Measurements from ENCODE around the gene TMEM106A.
"Not testable (repeated sequence)": the region's sequence is repeated elsewhere in the genome, so short reads cannot be mapped to it uniquely, and the experiment has no call there.

Gene TMEM106A

DNA sequence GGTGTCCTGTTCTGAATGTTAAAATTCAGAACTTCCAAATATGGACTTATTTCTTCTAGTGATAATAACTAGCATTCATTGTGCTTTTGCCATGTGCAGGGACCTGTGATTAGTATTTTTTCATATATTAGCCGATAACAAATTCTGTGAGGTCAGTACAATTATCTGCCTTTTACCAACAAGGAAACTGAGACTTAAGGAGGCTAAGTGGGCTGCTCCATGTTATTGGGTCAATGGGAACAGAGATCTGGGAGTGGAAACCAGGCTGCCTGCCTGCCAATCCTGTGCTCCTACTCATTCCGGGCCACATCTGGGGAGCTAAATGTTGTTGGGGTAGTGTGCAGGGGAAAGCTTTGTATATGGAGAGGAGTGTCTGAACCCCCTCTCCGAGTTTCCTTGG is 3.7 kb downstream of the TMEM106A start:
- DNase-seq (ENCODE audit: low read depth): no peak

DNA sequence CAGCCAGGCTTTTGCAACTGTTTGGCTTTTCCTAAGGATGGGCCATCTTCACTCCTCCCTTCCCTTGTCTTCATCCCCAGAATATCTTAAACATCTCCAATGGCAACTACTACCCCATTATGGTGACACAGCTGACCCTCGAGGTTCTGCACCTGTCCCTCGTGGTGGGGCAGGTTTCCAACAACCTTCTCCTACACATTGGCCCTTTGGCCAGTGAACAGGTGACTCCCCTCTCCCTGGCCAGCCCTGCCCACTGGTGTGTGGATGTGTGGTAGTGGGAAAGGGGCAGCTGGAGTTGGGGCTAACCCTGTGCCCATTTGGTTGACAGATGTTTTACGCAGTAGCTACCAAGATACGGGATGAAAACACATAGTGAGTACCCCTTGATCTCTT is 4.7 kb downstream of the TMEM106A start:
- DNase-seq (ENCODE audit: low read depth): no peak

DNA sequence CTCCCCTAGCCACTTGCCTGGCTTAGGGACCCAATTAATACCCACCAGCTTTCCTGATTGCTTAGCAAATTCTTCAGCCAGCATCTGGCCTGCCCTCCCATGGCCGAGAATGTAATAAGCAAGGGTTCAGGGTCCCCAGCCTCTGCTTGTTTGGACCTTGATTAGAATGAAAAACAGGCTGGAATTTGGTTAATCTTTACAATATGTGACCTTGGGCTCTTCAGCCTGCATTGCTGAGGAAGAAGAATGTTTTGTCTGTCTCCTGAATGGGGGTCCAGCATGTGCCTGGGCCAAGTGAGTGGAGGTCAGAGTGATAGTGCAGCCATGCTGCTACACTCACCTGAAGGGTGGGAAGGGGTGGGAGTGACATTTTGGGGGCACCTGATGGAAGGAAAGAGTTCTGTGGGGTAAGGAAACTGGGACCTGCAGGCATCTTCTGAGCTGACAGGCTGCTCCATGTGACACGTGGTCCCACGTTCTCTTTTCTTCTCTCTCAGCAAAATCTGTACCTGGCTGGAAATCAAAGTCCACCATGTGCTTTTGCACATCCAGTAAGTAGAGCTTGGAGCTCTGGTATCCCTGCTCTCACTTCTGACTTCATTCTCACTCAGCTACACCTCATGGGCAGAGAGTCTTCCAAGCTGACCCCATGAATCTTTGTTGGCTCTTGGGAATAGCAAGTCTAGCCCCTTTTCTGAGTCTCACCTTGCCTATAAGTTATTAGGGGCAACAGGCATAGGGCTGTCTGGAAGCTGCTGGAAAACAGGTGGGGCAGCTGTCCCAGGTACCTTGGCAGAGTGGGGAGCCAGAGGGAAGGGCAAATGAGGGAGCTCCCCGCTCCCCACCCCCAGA is 5.3 kb downstream of the TMEM106A start:
- no peak for DNase-seq (ENCODE audit: low read depth)

DNA sequence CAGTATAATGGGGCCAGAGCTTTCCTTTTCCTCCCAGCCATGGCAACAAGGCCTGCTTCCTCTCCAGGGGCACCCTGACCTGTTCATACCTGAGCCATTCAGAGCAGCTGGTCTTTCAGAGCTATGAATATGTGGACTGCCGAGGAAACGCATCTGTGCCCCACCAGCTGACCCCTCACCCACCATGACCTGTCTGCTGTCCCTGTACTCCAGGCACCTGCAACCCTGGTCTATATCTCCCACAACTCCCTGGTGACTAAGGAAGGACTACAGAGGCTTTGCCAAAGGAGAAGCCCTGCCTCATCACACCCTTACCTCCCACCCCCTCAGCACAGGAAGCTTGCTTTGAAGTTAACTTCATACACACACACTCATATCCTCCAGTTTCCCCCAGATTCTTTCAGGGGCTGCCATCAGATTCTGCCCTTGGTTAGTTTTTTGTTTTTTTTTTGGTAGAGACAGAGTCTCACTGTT is 6.0 kb downstream of the TMEM106A start:
- no peak for DNase-seq (ENCODE audit: low read depth)

DNA sequence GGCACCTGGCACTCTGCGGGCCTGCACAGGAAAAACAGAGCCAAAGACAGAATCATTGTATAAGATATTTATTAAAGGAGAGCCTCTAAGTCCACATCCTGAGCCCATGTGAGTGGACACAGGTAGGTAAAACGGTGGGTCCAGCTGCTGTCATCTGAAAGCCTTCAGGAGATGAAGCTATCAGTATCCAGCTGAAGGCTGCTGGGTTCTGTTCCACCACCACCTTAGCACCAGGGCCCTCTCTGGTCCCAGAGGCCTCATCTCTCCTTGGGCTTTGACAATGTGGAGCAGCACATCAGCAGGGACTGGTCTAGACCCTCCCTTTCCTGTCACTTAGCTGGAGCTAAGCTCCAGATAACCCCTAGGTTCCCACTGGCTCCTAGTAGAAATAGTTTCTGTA is 7.3 kb downstream of the TMEM106A start:
- DNase-seq (ENCODE audit: low read depth): no peak

DNA sequence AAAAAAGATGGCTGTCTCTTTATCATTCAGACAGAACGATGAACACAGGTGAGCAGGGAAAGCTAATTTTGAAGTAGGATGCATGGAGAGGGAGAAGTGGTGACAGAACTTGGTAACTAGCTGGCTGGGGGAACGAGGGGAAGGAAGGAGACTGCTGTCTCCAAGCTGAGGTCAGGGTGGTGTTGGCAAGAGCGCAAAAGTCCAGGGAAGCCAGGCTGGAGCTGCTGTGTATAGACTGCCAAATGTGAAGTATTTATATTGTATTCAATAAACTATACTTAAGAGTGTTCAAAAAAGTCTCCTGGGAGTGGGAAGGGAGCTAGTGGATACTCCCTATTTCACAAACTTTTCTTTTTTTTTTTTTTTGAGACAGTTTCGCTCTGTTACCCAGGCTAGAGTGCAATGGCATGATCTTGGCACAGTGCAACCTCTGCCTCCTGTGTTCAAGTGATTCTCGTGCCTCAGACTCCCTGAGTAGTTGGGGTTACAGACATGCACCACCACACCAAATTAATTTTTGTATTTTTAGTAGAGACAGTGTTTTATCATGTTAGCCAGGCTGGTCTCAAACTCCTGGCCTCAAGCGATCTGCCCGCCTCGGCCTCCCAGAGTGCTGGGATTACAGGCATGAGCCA is 8.2 kb downstream of the TMEM106A start:
- no peak for DNase-seq (ENCODE audit: low read depth)

DNA sequence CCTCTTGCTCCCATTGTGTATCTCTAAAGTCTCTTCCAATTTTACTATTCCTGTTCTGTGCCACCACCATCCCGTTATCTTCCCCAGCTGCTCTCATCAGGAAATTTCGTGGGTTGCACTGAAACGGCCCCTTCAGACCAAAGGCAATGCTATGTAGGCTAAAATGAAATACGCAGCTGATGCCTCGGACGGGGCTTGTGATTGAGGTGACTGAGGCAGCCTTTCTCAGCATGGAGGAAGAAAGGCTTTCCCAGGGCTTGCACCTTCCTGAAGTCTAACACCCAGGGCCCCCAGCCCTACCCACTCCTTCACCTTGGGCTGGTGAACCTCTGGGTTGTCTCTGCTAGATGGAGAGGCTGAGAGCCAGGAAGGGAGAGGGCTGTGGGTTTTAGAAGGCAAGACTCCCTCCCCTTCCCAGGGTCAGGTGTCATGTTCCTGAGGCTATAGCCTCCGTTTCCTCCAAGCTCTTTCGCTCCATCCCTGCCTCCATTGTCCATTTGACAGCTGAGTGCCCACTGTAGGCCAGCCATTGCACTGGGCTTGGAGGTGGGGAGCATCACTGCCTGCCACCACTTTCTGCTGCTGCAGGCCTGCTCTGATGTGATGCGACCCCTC is 8.9 kb downstream of the TMEM106A start:
- DNase-seq (ENCODE audit: low read depth): no peak

DNA sequence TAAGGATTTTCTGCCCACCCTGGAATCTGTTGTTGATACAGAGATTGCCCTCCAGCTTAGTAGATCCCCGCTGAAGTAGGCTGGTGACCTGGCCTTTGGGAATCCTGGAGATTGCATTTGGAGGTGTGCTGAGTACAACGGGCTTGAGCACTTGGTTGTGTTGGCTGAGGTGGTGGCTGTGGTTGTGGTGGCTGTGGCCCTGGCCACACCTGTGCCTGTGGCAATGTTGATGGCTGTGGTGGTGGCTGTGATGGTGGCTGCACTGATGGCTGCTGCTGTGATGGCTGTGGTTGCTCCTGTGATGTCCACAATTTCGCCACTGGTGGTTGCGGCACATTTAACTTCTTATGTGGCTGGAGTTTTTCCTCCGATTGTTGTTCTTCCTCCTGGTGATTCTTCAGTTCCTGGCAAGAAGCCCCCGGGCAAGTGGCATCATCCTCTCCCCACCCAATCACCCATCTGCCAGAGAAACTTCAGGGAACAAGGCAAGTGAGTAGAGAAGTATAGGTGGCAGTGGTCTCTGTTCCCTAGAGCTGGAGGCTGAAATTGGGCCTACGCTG is 12.6 kb downstream of the TMEM106A start:
- DNase-seq (ENCODE audit: low read depth): no peak

DNA sequence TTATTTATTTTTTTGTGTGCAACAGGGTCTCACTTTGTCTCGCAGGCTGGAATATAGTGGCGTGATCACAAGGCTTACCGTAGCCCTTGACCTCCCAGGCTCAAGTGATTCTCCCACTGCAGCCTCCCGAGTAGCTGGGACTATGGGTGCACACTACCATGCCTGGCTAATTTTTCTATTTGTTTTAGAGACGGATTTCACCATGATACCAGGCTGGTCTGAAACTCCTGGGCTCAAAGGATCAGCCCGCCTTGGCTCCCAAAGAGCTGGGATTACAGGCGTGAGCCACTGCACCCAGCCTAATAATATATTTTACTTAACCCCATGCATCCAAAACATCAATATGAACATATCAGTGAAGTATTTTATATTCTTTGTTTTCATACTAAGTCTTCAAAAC is 14.7 kb downstream of the TMEM106A start:
- no peak for DNase-seq (ENCODE audit: low read depth)

DNA sequence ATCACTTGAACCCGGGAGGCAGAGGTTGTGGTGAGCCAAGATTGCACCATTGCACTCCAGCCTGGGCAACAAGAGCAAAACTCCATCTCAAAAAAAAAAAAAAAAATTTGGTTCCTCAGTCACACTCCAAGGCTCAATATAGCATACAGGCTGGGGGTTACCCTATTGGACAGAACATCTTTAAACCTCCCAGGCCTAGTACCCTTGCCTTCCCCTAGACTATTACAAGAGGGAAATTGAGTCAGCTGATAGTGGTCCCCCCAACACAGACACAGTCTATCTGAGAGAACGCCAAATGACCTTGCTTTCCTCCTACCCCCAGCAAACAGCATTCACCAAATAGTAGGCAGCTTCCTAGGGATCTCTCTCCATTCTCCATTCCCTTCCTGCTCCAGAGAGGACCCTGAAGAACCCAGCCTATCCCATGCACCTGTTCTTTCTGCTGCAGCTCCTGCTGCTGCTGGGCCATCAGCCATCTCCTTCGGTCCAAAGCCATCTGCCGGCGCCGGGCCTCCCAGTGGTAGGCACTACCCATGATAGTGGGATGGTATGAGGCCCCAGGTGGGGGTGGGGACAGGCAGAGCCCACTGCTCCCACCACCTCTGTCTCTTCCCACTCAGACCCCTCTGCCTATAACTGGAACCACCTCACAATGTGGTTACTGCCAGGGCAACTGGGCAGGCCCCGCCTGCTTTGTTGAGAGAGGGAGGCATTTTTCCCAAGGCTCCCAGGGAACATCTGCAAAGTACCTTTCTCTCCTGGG is 16.5 kb downstream of the TMEM106A start, which contains the start of gene CCDC200:
TSS of gene CCDC200 (minus strand) at position 604 of the 763 bp plus-strand sequence. CDS start at position 535, 69 bp downstream.
- DNase-seq (ENCODE audit: low read depth): not testable (repeated sequence)

DNA sequence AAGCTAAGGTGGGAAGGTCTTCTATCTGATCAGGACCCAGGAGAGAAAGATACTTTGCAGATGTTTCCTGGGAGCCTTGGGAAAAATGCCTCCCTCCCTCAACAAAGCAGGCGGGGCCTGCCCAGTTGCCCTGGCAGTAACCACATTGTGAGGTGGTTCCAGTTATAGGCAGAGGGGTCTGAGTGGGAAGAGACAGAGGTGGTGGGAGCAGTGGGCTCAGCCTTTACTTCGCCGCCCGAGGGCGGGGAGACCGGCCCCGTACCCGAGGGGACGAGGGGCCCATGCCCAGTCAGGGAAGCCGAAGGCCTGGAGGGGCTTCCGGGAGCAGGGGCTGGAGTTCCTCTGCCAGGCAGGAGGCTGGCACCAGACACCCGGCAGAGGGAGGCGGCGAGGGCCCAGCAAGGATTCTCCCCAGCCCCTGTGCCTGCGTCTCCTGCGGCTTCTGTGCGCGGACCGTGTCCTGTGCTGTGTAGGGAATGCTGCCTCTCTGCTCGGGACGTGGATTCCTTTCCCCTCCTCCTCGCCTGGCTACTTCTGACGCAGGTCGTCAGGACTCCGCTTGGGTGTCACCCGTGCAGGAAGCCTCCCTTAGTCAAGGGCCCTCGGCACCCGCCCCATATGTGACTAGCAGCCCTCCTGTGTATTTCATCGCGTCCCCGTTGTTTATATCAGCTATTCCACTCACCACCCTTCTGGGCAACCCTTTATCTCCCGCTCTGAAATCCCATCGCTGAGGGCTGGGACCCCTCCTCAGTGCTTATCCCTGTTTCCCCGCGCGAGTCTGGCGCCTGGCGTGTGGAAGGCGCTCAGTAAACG is 19.7 kb downstream of the TMEM106A start:
- not testable (repeated sequence) for DNase-seq (ENCODE audit: low read depth)

DNA sequence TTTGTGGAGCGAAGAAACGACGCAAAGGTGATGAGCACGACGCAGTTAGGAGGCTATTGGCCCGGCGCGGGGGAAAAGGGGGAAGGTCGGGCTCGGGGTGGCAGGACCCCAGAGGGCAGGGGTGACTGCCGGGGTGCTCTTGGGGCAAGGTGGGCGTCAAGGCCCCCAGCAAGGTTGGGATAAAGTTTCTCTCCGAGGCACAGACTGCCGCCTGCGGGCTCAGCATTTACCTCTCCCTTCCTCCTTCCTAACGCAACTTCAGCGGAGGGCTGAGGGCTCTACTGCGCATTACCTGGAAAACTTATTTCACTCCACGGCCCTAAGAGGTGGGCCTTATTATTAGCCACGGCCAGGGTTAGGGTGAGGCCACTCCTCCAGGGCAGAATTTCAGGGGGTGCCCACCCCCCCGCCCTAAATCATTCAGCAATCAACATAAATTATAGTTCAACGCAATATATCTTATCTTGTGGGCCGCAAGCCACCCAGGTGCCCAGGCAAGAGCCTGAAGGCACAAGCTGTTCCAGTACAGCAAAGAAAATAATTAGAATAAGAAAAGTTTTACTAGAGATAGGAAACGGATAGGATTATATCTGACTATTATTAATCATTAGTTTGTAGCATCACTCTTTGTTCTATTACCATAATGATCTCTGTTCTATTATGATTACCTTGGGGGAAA is 20.5 kb downstream of the TMEM106A start:
- not testable (repeated sequence) for DNase-seq (ENCODE audit: low read depth)

DNA sequence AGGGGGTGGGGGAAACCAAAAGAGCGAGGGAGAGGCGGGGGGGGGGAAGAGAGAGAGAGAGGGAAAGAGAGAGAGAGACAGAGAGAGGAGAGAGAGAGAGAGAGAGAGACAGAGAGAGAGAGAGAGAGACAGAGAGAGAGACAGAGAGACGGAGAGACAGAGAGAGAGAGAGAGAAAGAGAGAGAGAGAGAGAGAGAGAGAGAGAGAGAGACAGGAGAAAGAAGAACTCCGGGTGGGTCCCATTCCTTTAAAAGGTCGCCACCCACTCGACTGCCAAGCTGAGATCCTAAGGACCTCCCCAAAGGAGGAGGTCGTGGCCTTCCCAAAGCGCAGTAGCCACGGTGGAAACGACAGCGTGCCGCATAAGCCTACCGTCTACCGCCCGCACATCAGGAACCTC is 21.6 kb downstream of the TMEM106A start:
- DNase-seq (ENCODE audit: low read depth): not testable (repeated sequence)

DNA sequence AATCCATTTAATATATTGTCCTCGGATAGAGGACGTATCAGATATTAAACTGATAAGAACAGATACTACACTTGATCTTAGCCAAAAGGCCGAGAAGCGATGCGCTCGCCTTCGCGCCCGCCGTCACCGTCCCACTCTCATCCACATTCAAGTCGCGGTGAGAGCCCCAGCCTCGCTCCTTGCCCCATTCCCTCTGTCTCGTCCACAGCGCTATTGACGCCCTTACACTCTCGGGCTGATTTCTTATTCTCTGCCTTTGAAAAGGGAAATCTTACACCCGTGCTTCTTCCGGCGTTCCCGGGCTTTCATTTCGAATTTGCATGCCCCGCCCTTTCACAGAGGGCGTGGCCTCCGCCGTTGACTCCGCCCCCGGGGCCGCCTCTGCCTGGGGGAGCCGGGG is 22.2 kb downstream of the TMEM106A start, which contains the start of gene RNU2-1:
TSS of gene RNU2-1 (minus strand) at position 101 of the 400 bp plus-strand sequence.
- not testable (repeated sequence) for DNase-seq (ENCODE audit: low read depth)

DNA sequence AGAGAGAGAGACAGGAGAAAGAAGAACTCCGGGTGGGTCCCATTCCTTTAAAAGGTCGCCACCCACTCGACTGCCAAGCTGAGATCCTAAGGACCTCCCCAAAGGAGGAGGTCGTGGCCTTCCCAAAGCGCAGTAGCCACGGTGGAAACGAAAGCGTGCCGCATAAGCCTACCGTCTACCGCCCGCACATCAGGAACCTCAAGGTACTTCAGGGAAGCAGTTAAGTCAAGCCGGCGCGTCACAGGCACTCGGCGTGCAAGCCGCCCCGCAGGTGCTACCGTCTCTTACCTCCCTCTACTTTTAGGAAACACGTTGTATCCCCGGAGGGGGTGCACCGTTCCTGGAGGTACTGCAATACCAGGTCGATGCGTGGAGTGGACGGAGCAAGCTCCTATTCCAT is 27.9 kb downstream of the TMEM106A start:
- DNase-seq (ENCODE audit: low read depth): not testable (repeated sequence)

DNA sequence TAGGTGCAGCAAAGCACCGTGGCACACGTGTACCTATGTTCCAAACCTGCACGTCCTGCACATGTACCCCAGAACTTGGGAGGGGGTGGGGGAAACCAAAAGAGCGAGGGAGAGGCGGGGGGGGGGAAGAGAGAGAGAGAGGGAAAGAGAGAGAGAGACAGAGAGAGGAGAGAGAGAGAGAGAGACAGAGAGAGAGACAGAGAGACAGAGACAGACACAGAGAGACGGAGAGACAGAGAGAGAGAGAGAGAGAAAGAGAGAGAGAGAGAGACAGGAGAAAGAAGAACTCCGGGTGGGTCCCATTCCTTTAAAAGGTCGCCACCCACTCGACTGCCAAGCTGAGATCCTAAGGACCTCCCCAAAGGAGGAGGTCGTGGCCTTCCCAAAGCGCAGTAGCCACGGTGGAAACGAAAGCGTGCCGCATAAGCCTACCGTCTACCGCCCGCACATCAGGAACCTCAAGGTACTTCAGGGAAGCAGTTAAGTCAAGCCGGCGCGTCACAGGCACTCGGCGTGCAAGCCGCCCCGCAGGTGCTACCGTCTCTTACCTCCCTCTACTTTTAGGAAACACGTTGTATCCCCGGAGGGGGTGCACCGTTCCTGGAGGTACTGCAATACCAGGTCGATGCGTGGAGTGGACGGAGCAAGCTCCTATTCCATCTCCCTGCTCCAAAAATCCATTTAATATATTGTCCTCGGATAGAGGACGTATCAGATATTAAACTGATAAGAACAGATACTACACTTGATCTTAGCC is 29.1 kb downstream of the TMEM106A start:
- not testable (repeated sequence) for DNase-seq (ENCODE audit: low read depth)

DNA sequence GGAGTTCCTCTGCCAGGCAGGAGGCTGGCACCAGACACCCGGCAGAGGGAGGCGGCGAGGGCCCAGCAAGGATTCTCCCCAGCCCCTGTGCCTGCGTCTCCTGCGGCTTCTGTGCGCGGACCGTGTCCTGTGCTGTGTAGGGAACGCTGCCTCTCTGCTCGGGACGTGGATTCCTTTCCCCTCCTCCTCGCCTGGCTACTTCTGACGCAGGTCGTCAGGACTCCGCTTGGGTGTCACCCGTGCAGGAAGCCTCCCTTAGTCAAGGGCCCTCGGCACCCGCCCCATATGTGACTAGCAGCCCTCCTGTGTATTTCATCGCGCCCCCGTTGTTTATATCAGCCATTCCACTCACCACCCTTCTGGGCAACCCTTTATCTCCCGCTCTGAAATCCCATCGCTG is 34.8 kb downstream of the TMEM106A start:
- DNase-seq (ENCODE audit: low read depth): not testable (repeated sequence)
